Measurements from ENCODE around the gene GHRL. TPM values are rescaled to one million over a fixed set of nuclear protein-coding genes. Genes with fewer than 3 reads are reported as not detected.
A peak's percentile ranks its signal among the peaks of the same experiment; 100 is the strongest.

GHRL gene
- total RNA-seq (2022) (0.85 and 2.1 TPM in 2 replicates), Bru-seq, nascent RNA (percentile 38 among the genes with signal in this experiment), BruChase-seq, experiment 1, labeled RNA remaining after a 6-hour chase (percentile 29 among the genes with signal in this experiment), BruChase-seq, experiment 2, labeled RNA remaining after a 2-hour chase (percentile 29 among the genes with signal in this experiment)
- long read RNA-seq, partial matches to known transcripts, result 0 of 9 reads
- long read RNA-seq, other reads (novel, unspliced or antisense), result 9 of 9 reads

GRCh38 chr3:10292505-10293419 is at the start of gene GHRL:
Gene GHRL, minus strand, starts transcription at chr3:10292947. Its CDS starts 2,767 bp downstream, at chr3:10290180.
- DNase-seq, result no peak
- no peak for TF ChIP-seq CTCF (IDR thresholded peaks at IDR 0.05; ENCODE audit: unreplicated experiment)
- H3K4me3 Mint-ChIP-seq (ENCODE audit: low read depth, unreplicated experiment), result no peak within 1 kb of the TSS
- peaks cover 63% of the 10 kb centered on the region for H3K36me3 Mint-ChIP-seq (ENCODE audit: insufficient read depth, unreplicated experiment)
- CTCF ChIA-PET, result interaction anchor here (0.6 kb wide), 1 partner anchor 41 kb away, joined by 3 read pairs; no protein-coding TSS in a partner anchor
- intact Hi-C loops (cut with micrococcal nuclease; ENCODE audit: unreplicated experiment), result no loop called here
- BruUV-seq (replicated peaks), result no TSS peak
- H3K27ac Mint-ChIP-seq (ENCODE audit: unreplicated experiment), result no peak within 1 kb of the TSS
- no peaks in the 10 kb centered on the region for H3K9me3 Mint-ChIP-seq (ENCODE audit: low read depth, unreplicated experiment)
- no peaks in the 10 kb centered on the region for H3K4me1 Mint-ChIP-seq (ENCODE audit: low read depth, unreplicated experiment)
- no peaks in the 10 kb centered on the region for H3K27me3 Mint-ChIP-seq (ENCODE audit: unreplicated experiment)

- Mint-ChIP-seq H3K4me3 (ENCODE audit: low read depth, unreplicated experiment) (no peak overlapping the region), H3K9me3 (ENCODE audit: low read depth, unreplicated experiment) (no peaks in the 10 kb centered on the region), H3K27me3 (ENCODE audit: unreplicated experiment) (peaks cover 85% of the 10 kb centered on the region), H3K27ac (ENCODE audit: unreplicated experiment) (no peak overlapping the region), H3K36me3 (ENCODE audit: insufficient read depth, unreplicated experiment) (no peaks in the 10 kb centered on the region), H3K4me1 (ENCODE audit: low read depth, unreplicated experiment) (no peaks in the 10 kb centered on the region)
- no peak for TF ChIP-seq CTCF (IDR thresholded peaks at IDR 0.05; ENCODE audit: unreplicated experiment)
- CTCF ChIA-PET, result interaction anchor here (0.6 kb wide), 1 partner anchor 22 kb away, joined by 11 read pairs; no protein-coding TSS in a partner anchor
- intact Hi-C loops (cut with micrococcal nuclease; ENCODE audit: unreplicated experiment), result no loop called here
- no TSS peak for BruUV-seq (replicated peaks)
- DNase-seq, result no peak
These were observed 49.2 kb upstream of the GHRL start for GRCh38 chr3:10341901-10342398.

- Mint-ChIP-seq H3K27ac (ENCODE audit: unreplicated experiment) (no peak overlapping the region), H3K4me3 (ENCODE audit: low read depth, unreplicated experiment) (no peak overlapping the region), H3K4me1 (ENCODE audit: low read depth, unreplicated experiment) (no peaks in the 10 kb centered on the region), H3K36me3 (ENCODE audit: insufficient read depth, unreplicated experiment) (no peaks in the 10 kb centered on the region), H3K27me3 (ENCODE audit: unreplicated experiment) (peaks cover 75% of the 10 kb centered on the region), H3K9me3 (ENCODE audit: low read depth, unreplicated experiment) (no peaks in the 10 kb centered on the region)
- BruUV-seq (replicated peaks), result no TSS peak
- intact Hi-C loops (cut with micrococcal nuclease; ENCODE audit: unreplicated experiment), result no loop called here
- TF ChIP-seq CTCF (IDR thresholded peaks at IDR 0.05; ENCODE audit: unreplicated experiment), result no peak
- CTCF ChIA-PET, result no interaction called here
- DNase-seq, result no peak
These were observed 47.7 kb upstream of the GHRL start for GRCh38 chr3:10340476-10340875.

GRCh38 chr3:10340046-10340445 is 47.3 kb upstream of the GHRL start:
- Mint-ChIP-seq H3K4me3 (ENCODE audit: low read depth, unreplicated experiment) (no peak overlapping the region), H3K4me1 (ENCODE audit: low read depth, unreplicated experiment) (no peaks in the 10 kb centered on the region), H3K9me3 (ENCODE audit: low read depth, unreplicated experiment) (no peaks in the 10 kb centered on the region), H3K27me3 (ENCODE audit: unreplicated experiment) (peaks cover 75% of the 10 kb centered on the region), H3K27ac (ENCODE audit: unreplicated experiment) (no peak overlapping the region), H3K36me3 (ENCODE audit: insufficient read depth, unreplicated experiment) (no peaks in the 10 kb centered on the region)
- no peak for TF ChIP-seq CTCF (IDR thresholded peaks at IDR 0.05; ENCODE audit: unreplicated experiment)
- intact Hi-C loops (cut with micrococcal nuclease; ENCODE audit: unreplicated experiment), result no loop called here
- no peak for DNase-seq
- CTCF ChIA-PET, result no interaction called here
- no TSS peak for BruUV-seq (replicated peaks)

All from Calu3 (cell line).